ENCODE results near the gene PTPRR.
A peak's percentile ranks its signal among the peaks of the same experiment; 100 is the strongest.

PTPRR gene

GRCh38 chr12:70724444-70724843, 196.1 kb downstream of the PTPRR start:
- peak; percentile 16 for DNase-seq (ENCODE audit: low read depth)
- TF ChIP-seq CTCF (IDR thresholded peaks at IDR 0.05; ENCODE audit: low read depth, low read length), result peak; percentile 17
- TF ChIP-seq MYC (IDR thresholded peaks at IDR 0.05; ENCODE audit: low read depth, low read length), result no peak

GRCh38 chr12:70722584-70723343, 197.8 kb downstream of the PTPRR start:
- no peak overlapping the region for H3K4me3 ChIP-seq (ENCODE audit: low read depth, low read length)
- no peak for DNase-seq (ENCODE audit: low read depth)
- TF ChIP-seq POLR2A (IDR thresholded peaks at IDR 0.05; ENCODE audit: extremely low read depth, insufficient read length), result no peak
- TF ChIP-seq CTCF (IDR thresholded peaks at IDR 0.05; ENCODE audit: low read depth, low read length), result no peak
- no peak for TF ChIP-seq MAX (IDR thresholded peaks at IDR 0.05; ENCODE audit: low read depth, low read length)
- no peak for TF ChIP-seq MYC (IDR thresholded peaks at IDR 0.05; ENCODE audit: low read depth, low read length)

More at GRCh38 chr12:70724444-70724843, 196.1 kb downstream of the PTPRR start:
- no peak overlapping the region for H3K4me3 ChIP-seq (ENCODE audit: low read depth, low read length)

GRCh38 chr12:70721656-70722357, 198.7 kb downstream of the PTPRR start:
- TF ChIP-seq POLR2A (IDR thresholded peaks at IDR 0.05; ENCODE audit: extremely low read depth, insufficient read length), result no peak
- no peak for TF ChIP-seq CTCF (IDR thresholded peaks at IDR 0.05; ENCODE audit: low read depth, low read length)
- no peak for TF ChIP-seq MYC (IDR thresholded peaks at IDR 0.05; ENCODE audit: low read depth, low read length)
- no peak for TF ChIP-seq MAX (IDR thresholded peaks at IDR 0.05; ENCODE audit: low read depth, low read length)

GRCh38 chr12:70721216-70721615, 199.3 kb downstream of the PTPRR start:
- no peak for DNase-seq (ENCODE audit: low read depth)
- H3K4me3 ChIP-seq (ENCODE audit: low read depth, low read length), result no peak overlapping the region
- TF ChIP-seq MAX (IDR thresholded peaks at IDR 0.05; ENCODE audit: low read depth, low read length), result no peak
- TF ChIP-seq POLR2A (IDR thresholded peaks at IDR 0.05; ENCODE audit: extremely low read depth, insufficient read length), result no peak
- TF ChIP-seq CTCF (IDR thresholded peaks at IDR 0.05; ENCODE audit: low read depth, low read length), result no peak
- TF ChIP-seq MYC (IDR thresholded peaks at IDR 0.05; ENCODE audit: low read depth, low read length), result no peak

More at GRCh38 chr12:70721656-70722357, 198.7 kb downstream of the PTPRR start:
- no peak for DNase-seq (ENCODE audit: low read depth)
- H3K4me3 ChIP-seq (ENCODE audit: low read depth, low read length), result no peak overlapping the region

- TF ChIP-seq POLR2A (IDR thresholded peaks at IDR 0.05; ENCODE audit: extremely low read depth, insufficient read length), result no peak
- peak; percentile 99 for TF ChIP-seq CTCF (IDR thresholded peaks at IDR 0.05; ENCODE audit: low read depth, low read length)
- peak; percentile 34 for DNase-seq (ENCODE audit: low read depth)
- H3K4me3 ChIP-seq (ENCODE audit: low read depth, low read length), result no peak overlapping the region
These were observed 200.7 kb downstream of the PTPRR start for GRCh38 chr12:70719672-70720420.
